ENCODE results near the gene PPL.

- TF ChIP-seq POLR2AphosphoS5 (IDR thresholded peaks at IDR 0.05; ENCODE audit: borderline replicate concordance, low read depth, low read length): no peak
- no peak for TF ChIP-seq EZH2 (IDR thresholded peaks at IDR 0.05)
- no peak for TF ChIP-seq FOXP2 (optimal IDR thresholded peaks at IDR 0.05; ENCODE audit: control extremely low read depth, extremely low read length, insufficient read depth)
These were observed 18.1 kb downstream of the PPL start for GRCh38 chr16:4918781-4919251.

All from SK-N-MC (cell line).